GM21737 (cell line): Measurements from ENCODE around the gene NDUFS6.
A peak's percentile ranks its signal among the peaks of the same experiment; 100 is the strongest.
"Not testable (repeated sequence)": the region's sequence is repeated elsewhere in the genome, so short reads cannot be mapped to it uniquely, and the experiment has no call there.

Experiments used
- ATAC-seq: cut with Tn5 transposase; IDR thresholded peaks from one replicate; pipeline ENCODE4 v1.9.1; 2021; ENCODE audit warnings: mild to moderate bottlenecking, moderate library complexity; ENCODE audit not compliant: unreplicated experiment

The NDUFS6 gene

DNA sequence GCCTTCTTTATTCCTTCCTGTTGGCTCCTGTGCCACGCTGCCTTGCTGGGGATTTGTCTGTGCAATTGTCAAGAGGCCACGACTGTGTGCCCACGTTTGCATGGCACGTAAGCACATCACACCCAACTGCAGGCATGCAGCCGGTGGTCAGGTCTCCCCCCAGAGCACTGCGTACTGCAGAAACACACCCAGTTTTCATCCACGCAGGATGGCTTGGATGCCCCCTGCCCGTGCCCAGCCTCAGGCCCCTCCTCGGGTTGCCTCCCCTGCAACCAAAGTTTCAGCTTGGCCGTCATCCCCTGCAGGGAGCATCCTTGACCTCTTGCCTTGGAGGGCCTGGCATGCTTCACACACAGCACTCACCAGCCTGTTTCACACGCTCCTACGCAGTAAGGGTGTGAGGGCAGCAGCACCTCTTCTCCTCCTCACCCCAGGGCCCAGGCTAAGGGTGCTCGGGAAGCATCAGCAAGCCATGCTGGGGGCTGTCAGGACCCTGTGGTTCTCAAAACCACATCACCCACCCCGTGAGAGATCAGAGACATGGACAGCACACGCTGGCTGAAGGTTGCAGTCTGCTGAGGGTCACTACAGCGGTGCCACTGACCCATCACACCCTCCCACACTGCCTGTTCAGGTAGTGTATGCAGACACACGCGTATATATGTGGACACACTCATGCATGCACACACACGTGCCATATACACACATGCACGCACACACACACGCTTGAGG, 4.7 kb upstream of the NDUFS6 start:
- ATAC-seq = no peak

DNA sequence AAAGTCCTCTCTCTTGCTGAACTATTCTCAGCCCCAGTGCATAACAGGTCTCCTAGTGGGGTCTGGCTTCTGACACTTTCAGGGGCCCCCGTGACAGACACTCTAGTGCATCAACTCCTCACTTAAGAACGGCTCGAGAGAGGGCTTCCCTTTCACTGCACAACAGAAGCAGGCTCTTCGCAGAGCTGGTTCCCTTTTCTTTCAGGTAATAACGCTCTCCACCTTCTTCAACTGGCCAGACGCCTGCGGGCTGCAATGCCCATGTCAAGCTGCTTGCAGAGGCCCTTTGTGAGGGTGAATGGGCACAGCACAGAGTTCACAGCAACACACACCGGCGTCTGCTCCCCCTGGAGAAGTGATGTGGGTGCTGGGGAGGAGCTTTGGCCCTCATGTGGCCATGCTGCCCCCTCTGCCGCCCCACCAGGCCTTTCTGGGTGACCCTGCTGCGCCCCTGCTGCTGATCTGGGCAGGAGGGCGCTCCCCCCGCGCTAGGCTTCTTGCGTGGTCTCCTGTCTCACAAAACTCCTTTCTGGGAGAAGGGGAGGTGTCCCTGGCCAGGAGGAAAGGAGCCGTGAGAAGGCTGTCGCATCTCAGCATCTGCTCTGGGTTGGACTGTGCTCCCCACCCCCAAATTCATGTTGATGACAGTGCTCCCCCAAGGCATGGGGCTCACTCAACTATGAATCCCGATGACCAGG, 4.0 kb upstream of the NDUFS6 start:
- no peak for ATAC-seq

DNA sequence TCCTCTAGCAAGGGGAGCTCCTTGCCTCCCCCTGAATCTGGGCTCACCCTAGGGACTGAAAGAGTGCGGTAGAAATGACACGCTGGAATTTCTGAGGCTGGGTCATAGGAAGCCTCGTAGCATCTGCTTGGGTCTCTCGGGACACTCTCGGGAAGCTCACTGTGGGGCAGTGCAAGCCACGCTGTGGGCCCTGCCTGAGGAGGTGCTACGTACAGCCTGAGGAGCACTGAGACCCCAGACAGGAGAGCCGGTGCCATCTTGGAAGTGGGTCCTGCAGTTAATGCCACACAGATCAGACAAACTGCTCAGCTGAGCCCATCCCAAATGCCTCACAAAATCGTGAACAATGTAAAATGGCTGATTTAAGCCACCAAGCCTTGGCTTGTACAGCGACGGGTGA, 3.4 kb upstream of the NDUFS6 start:
- ATAC-seq = no peak

DNA sequence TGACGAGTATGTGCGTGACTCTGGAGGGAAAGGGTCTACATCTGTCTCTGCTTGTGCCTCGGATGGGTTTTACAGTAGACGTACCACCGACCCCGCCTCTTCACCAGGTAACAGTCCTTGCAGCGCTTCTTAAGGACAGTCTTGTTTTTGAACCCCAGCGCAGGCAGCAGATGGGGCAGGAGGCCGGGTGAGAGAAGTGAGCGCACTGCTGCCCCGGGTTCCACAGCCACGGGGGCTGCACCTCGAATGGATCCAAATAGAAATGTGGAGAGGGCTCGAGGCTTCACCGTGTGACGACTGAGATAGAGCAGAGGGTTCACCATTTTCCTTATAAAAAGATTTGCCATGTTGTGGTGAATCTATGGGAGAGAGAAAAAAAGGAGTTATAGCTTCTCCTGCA, 2.6 kb upstream of the NDUFS6 start:
- not testable (repeated sequence) for ATAC-seq

DNA sequence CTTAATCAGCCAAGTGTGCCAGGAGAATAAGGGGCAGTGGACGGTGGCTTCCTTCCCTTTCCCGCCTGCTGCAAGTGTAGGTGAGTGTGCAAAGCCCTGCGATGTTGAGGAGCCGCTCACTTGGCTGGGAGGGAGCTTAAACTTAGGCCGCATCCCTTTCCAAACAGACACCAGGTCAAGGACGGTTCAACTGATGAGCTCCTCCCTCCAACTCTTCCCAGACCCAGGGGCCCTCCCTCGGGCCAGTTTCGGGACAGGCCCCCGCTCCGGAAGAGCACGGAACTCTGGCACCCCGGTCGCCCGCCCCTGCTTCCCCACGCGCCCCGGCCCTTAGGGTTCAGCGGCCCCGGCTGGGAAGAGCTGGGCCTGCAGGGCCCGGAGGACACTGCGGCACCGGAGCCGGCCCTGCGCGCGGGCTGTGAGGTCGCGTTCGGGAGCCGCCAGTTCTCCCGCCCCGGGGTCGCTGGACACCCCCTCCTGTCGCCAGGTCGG, 2.1 kb upstream of the NDUFS6 start:
- ATAC-seq = peak; percentile 12

DNA sequence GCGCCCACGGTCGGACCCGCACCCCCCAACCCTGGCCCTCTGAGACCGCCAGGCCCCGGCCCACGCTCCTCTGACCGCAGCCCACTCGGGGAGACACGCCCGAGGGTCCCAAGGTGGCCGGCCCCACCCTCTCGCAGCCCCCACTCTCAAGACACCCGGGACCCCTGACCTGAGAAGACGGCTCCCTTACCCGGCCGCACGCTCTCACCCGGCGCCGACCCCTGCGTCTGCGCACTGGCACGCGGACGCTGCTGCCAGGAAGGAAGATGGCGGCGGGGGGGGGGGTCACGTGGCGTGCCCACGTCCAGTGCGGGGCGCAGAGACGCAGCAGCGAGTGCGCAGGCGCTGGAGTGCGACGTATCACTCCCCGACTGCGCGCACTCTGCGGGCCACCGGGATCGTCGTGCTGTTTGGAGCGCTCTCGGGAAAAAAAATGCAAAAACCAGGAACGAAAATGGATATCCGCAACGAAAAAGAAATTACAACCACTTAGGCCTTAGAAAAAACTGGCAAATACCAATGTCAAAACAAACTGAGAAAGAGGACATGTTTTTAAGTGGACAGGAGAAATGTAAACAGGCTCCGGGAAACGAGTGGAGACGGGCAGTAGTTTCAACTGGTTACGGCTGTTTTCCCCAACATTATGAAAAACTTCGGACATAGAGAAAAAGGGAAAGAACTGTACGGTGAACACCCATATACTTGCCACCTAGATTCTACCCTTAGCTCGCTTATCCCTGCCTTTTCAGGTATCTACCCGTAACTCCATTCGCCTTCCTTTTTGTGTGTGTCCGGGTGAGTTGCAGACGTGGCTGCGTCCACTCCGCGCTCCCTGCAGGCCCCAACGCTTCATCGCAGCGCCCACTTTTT, 1.4 kb upstream of the NDUFS6 start, which contains the start of gene MRPL36:
Gene MRPL36, minus strand, starts transcription at position 236 of the 870 bp plus-strand sequence. CDS start 902 bp downstream, outside the sequence.
- peak; percentile 51 for ATAC-seq

DNA sequence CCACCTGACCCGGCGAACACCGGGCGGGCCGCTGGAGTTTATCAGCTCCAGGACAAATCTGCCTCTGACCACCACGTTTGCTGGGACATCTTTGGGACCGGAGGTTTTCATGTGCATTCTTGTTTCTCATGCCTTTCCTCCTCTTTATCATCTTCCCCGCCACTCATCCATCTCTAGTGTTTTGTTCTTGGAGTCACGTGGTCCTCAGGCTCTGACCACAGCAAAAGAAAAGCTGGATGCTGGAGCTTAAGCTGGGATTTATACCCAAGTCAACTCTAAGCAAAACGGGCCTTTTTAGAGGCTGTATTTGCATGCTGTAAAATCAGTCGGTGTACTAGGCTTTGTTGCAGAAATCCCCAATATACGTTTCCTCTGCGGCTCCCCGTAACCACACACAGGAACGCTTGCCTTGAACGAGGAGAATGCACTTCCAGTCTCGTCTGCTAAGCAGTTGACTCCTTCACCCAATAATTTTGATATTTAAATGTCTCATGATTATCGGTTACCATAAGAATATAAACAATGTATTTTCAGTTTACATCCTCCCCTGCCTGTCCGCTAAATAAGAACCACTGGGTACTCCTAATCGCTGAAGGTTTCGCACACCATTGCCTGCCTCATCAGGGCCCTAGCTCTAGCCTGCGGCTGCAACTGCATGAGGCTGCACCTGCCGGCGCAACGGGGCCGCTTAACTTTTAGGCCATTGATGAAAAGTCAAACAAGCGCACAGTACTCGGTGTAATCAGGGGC, 560 bp upstream of the NDUFS6 start:
- ATAC-seq = peak; percentile 33

DNA sequence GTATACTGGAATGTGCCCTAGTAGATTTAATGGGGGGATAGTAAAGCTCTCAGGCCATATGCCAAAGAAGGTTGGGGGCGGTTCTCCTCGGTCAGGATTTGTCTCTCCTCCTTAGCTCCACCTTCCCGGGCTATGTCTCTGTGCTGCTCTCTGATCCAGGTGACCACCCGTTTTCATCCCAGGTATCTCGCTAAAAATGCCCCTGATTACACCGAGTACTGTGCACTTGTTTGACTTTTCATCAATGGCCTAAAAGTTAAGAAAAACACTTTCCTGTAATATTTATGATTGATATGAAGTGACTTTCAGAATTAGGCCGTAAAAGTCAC, 724 bp downstream of the NDUFS6 start:
- no peak for ATAC-seq

DNA sequence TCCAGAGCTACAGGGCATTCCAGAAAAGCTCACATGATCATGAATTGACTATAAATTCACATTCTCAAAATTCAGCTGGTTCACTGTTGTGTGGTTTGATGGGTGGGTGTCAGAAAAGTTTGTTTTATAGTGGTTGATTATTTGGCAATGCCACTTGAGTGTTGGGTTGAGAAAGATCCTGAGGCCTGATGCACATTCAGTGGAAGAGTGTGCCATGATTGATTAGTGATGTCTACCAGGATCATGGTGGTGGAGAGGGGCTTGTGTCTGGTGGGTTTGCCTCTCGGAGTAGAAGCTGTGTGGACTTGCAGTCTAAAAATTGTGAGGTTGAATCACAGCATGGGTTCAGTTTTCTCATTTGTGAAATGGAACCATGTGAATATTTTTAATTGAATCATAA, 2.0 kb downstream of the NDUFS6 start:
- ATAC-seq = no peak

DNA sequence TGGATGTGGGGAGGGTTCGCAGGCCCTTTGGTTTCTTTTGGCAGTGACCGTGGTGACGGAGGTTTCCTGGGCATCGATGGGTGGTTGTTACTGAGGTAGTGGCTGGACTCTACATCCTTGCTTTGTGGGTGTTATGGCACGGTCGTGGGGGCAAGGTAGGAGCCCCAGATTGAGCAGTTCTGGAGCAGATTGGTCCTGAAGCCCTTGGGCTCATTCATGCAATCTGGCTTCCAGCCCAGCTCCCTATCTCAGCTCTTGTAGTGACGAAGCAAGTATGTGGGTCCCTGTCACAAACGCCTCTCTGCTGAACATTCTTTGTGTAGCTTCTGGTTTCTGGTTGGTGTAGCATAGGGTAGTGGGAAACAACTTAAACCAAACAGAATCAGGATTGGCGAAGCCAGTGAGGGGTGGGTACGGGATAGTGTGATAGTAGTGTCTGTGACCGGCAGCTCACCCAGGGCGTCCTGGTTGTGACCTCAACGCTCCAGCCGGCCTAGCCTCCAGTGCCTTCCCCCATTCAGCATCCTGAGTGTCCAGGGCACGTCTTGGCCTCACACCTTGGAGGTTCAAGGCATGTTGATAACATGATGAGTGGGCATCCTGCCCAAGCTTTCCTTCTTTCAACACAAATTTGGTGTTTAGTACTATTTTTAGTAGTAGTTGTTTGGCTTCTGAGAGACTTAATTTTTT, 2.9 kb downstream of the NDUFS6 start:
- ATAC-seq = no peak

DNA sequence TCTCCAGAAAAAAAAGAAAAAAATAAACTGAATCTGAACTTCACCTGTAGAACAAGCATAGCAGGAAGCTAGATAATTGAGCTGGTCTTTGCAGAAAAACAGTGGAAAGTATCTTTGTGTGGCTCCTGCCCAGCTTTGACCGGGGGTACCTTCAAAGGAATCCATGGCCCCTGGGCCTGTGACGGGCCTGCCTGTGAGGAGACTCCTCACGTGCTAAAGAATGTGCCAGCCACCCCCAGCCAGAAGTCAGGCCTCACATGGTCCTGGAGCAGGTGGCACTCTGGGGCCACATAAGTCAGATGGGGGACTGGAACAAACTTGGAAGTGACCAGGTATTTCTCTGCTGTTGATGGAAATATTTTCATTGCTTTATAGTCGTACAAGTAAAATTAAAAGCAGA, 4.1 kb downstream of the NDUFS6 start:
- ATAC-seq = no peak

DNA sequence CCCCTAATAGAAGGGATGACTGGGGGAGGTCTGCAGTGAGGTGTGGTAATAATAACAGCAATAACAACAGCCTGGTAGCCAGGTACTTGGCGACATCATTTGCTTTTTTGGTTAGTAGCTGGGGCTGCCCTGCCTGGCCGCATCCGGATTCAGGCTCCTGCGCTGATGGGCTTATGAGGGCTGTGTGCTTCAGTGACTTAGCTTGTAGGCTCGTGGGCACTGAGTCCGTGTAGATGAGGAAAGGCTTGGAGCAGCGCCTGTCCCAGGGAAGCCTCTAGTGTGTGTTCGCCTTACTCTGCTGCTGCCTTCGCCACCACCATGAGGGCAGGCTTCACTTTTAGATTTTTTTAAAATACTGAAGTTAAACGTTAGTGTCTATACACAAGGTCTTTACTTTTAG, 4.5 kb downstream of the NDUFS6 start:
- ATAC-seq = no peak

DNA sequence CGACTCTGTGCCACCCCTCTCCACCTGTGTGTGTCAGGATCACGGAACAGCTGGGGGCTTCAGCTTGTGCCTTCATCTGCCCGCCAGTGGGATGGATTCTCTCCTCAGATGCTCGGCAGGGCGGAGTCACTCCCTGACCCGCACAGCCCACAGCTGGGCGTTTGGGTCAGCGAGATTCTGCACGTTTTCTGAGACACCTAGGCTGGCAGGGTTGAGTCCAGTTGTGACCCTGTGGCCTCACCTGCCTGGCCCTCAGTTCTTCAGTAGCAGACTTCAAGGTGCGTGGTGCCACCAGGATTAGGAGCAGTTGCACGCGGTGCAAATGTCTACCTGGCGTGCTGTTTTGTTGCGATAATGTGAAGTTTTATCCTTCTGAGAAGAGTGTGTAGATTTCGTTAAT, 5.0 kb downstream of the NDUFS6 start:
- ATAC-seq = no peak

DNA sequence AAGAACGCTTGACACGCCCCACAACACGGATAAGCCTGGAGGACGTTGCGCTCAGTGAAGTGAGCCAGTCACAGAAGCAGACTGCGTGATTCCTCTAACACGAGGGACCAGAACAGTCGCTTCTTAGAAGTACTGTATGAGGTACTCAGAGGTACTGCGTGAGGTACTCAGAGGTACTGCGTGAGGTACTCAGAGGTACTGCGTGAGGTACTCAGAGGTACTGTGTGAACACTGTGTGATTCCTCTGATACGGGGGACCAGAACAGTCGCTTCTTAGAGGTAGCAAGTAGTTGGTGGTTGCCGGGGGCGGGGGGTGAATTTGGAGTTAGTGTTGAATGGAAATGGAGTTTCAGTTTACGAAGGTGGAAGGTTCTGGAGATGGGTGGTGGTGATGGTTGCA, 5.8 kb downstream of the NDUFS6 start:
- no peak for ATAC-seq

DNA sequence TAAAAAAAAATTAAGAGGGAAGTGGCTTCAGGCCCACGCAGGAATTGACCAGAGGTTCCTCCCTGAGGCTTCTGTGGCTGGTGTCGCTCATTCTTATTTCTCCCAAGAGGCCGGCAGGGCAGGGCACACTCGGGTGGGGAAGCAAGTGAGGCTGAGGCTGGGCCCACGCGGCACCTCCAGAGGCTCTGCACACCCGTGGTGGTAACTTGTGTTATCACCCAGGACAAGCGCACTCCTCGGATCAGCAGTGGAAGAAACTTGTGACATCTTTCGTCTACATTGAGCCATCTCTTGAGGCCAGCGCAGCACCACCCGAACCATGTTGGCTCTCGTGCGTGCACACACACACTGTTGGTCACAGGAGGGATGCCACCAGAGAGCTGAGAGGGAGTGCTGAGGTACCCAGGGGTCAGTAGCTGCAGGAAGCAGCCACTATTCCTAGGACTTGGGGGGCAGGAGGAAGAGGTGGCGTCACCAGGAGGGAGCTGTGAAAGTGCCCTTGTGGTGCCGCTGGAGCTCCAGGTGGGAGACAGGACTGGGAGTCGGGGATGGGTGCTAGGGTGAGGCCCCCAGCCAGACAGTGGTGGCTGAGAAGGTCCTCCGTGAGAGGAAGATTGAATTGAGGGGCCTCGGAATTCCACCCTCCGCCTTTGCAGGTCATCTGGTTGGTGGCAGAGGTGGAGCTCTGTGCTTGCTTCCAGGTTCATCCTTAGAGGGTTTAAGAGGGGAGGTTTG, 6.4 kb downstream of the NDUFS6 start:
- ATAC-seq = no peak

DNA sequence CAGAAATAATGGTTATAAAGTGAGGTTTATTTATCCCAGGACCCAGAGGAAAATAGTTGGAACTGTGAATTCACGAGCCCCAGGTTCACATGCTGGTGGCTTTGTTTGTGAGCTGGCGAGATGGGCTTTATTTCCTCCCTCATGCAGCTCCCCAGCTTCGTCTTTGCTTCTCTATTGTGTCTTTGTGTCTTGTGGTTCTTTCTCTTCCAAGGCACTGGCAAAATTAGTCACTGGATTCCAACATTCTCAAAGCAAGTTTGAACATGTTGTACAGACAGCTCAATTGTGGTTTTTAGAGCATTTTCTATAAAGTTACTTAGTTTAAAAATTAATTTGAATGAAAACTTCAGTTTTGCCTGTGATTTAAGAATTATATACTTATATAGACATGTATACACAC, 7.2 kb downstream of the NDUFS6 start:
- ATAC-seq = no peak

DNA sequence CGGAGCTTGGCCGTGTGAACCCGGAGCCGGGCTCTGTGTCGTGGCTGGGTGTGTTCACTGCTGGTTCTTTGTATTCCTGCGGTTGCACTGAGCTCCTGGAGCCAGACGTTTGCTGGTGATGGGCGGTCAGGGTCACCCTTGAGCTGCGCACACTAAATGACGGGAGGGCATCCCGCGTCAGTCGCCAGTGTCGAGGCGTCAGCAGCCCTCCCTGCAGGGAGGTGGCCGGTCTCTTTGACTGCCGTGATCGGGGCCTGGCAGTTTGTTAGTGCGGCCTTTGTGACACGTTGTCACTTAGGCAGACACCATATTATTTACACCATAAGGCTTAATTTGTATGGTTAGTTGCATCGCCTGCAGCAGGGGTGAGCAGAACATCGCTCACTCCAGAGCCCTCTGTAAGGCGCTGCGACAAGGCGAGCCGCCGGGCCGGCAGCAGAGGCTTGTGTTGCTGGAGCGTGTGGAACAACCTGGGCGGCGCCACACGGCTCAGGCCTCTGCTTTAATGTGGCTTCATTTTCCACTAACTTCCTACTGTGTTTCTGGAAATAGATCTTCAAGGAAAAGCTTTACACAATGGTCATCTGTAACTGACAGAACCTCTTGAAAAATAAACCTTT, 8.3 kb downstream of the NDUFS6 start:
- no peak for ATAC-seq

DNA sequence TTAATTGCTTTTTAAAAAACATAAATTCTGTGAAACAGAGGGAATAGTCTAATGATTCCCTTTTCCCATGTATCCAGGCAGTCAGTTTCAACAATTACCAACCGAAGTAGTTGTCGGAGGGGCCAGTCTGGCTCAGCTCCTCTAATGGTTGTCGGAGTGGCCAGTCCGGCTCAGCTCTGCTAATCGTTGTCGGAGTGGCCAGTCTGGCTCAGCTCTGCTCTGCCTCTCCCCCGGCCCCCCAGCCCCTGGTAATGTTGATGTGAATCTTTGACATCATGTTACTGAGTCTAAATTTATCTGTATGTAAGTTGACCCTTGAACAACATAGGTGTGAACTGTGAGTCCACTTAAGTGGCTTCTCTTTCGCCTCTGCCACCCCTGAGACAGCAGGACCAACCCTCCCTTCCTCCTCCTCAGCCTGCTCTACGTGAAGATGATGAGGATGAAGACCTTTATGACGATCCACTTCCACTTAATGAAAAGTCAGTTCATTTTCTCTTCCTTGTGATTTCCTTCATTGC, 9.4 kb downstream of the NDUFS6 start:
- ATAC-seq = no peak
